ENCODE results near the gene SFT2D3.

SFT2D3 gene

GRCh38 chr2:127701193-127701650 lies at the start of gene SFT2D3:
TSS of gene SFT2D3 (plus strand) at chr2:127701497. CDS start at chr2:127701529, 32 bp downstream.
- H3K36me3 ChIP-seq (ENCODE audit: insufficient read depth, low read length): peaks cover 28% of the 10 kb centered on the region
- DNase-seq (ENCODE audit: low read depth, low spot score): peak; percentile 39
- no peaks in the 10 kb centered on the region for H3K9me3 ChIP-seq (ENCODE audit: low read depth, low read length)
- peak within 1 kb of the TSS; percentile 82 for H3K27ac ChIP-seq
- peak; percentile 90 for TF ChIP-seq POLR2AphosphoS5 (IDR thresholded peaks at IDR 0.05; ENCODE audit: borderline replicate concordance, low read depth, low read length)
- TF ChIP-seq FOXP2 (optimal IDR thresholded peaks at IDR 0.05; ENCODE audit: control extremely low read depth, extremely low read length, insufficient read depth): no peak
- H3K4me3 ChIP-seq: peak within 1 kb of the TSS; percentile 99
- peak within 1 kb of the TSS; percentile 92 for H3K9ac ChIP-seq (ENCODE audit: insufficient read length)

- peak; percentile 28 for DNase-seq (ENCODE audit: low read depth, low spot score)
- Histone ChIP-seq H3K4me3 (no peak overlapping the region), H3K9me3 (ENCODE audit: low read depth, low read length) (no peaks in the 10 kb centered on the region), H3K27ac (peak overlapping the region; percentile 77), H3K36me3 (ENCODE audit: insufficient read depth, low read length) (no peaks in the 10 kb centered on the region), H3K9ac (ENCODE audit: insufficient read length) (peak overlapping the region; percentile 48)
- TF ChIP-seq POLR2AphosphoS5 (IDR thresholded peaks at IDR 0.05; ENCODE audit: borderline replicate concordance, low read depth, low read length): no peak
- TF ChIP-seq FOXP2 (optimal IDR thresholded peaks at IDR 0.05; ENCODE audit: control extremely low read depth, extremely low read length, insufficient read depth): no peak
- no peak for TF ChIP-seq EZH2 (IDR thresholded peaks at IDR 0.05)
Observed at GRCh38 chr2:127651971-127652550, 49.2 kb upstream of the SFT2D3 start.

GRCh38 chr2:127652786-127653357 lies 48.4 kb upstream of the SFT2D3 start:
- no peak for DNase-seq (ENCODE audit: low read depth, low spot score)
- Histone ChIP-seq H3K4me3 (no peak overlapping the region), H3K27ac (peak overlapping the region; percentile 77), H3K9me3 (ENCODE audit: low read depth, low read length) (no peaks in the 10 kb centered on the region), H3K36me3 (ENCODE audit: insufficient read depth, low read length) (no peaks in the 10 kb centered on the region), H3K9ac (ENCODE audit: insufficient read length) (no peak overlapping the region)
- no peak for TF ChIP-seq FOXP2 (optimal IDR thresholded peaks at IDR 0.05; ENCODE audit: control extremely low read depth, extremely low read length, insufficient read depth)
- TF ChIP-seq POLR2AphosphoS5 (IDR thresholded peaks at IDR 0.05; ENCODE audit: borderline replicate concordance, low read depth, low read length): no peak
- TF ChIP-seq EZH2 (IDR thresholded peaks at IDR 0.05): no peak

GRCh38 chr2:127653421-127654083 lies 47.7 kb upstream of the SFT2D3 start:
- DNase-seq (ENCODE audit: low read depth, low spot score): no peak
- Histone ChIP-seq H3K4me3 (no peak overlapping the region), H3K27ac (no peak overlapping the region), H3K9ac (ENCODE audit: insufficient read length) (no peak overlapping the region), H3K9me3 (ENCODE audit: low read depth, low read length) (no peaks in the 10 kb centered on the region), H3K36me3 (ENCODE audit: insufficient read depth, low read length) (no peaks in the 10 kb centered on the region)
- TF ChIP-seq FOXP2 (optimal IDR thresholded peaks at IDR 0.05; ENCODE audit: control extremely low read depth, extremely low read length, insufficient read depth): no peak
- TF ChIP-seq EZH2 (IDR thresholded peaks at IDR 0.05): no peak
- no peak for TF ChIP-seq POLR2AphosphoS5 (IDR thresholded peaks at IDR 0.05; ENCODE audit: borderline replicate concordance, low read depth, low read length)

GRCh38 chr2:127654084-127654837 lies 47.0 kb upstream of the SFT2D3 start:
- Histone ChIP-seq H3K4me3 (no peak overlapping the region), H3K36me3 (ENCODE audit: insufficient read depth, low read length) (no peaks in the 10 kb centered on the region), H3K27ac (no peak overlapping the region), H3K9me3 (ENCODE audit: low read depth, low read length) (no peaks in the 10 kb centered on the region), H3K9ac (ENCODE audit: insufficient read length) (no peak overlapping the region)
- TF ChIP-seq EZH2 (IDR thresholded peaks at IDR 0.05) (no peak), POLR2AphosphoS5 (IDR thresholded peaks at IDR 0.05; ENCODE audit: borderline replicate concordance, low read depth, low read length) (no peak), FOXP2 (optimal IDR thresholded peaks at IDR 0.05; ENCODE audit: control extremely low read depth, extremely low read length, insufficient read depth) (no peak)
- no peak for DNase-seq (ENCODE audit: low read depth, low spot score)

GRCh38 chr2:127654838-127655175 lies 46.5 kb upstream of the SFT2D3 start:
- Histone ChIP-seq H3K9ac (ENCODE audit: insufficient read length) (no peak overlapping the region), H3K9me3 (ENCODE audit: low read depth, low read length) (no peaks in the 10 kb centered on the region), H3K36me3 (ENCODE audit: insufficient read depth, low read length) (no peaks in the 10 kb centered on the region), H3K4me3 (no peak overlapping the region), H3K27ac (no peak overlapping the region)
- DNase-seq (ENCODE audit: low read depth, low spot score): no peak
- TF ChIP-seq EZH2 (IDR thresholded peaks at IDR 0.05) (no peak), POLR2AphosphoS5 (IDR thresholded peaks at IDR 0.05; ENCODE audit: borderline replicate concordance, low read depth, low read length) (no peak), FOXP2 (optimal IDR thresholded peaks at IDR 0.05; ENCODE audit: control extremely low read depth, extremely low read length, insufficient read depth) (no peak)

GRCh38 chr2:127655209-127656073 lies 45.9 kb upstream of the SFT2D3 start:
- Histone ChIP-seq H3K9me3 (ENCODE audit: low read depth, low read length) (no peaks in the 10 kb centered on the region), H3K27ac (peak overlapping the region; percentile 58; the same call in 1 of the 2 replicates), H3K4me3 (no peak overlapping the region), H3K36me3 (ENCODE audit: insufficient read depth, low read length) (no peaks in the 10 kb centered on the region), H3K9ac (ENCODE audit: insufficient read length) (no peak overlapping the region)
- TF ChIP-seq FOXP2 (optimal IDR thresholded peaks at IDR 0.05; ENCODE audit: control extremely low read depth, extremely low read length, insufficient read depth) (no peak), POLR2AphosphoS5 (IDR thresholded peaks at IDR 0.05; ENCODE audit: borderline replicate concordance, low read depth, low read length) (no peak), EZH2 (IDR thresholded peaks at IDR 0.05) (no peak)
- DNase-seq (ENCODE audit: low read depth, low spot score): no peak
